Chondrocyte (in vitro differentiated cells): ENCODE data around the gene KIF5B. TPM values are rescaled to one million over a fixed set of nuclear protein-coding genes. Genes with fewer than 3 reads are reported as not detected.

Source experiments
- DNase-seq: peaks from one replicate; pipeline ENCODE4 v3.0.0; 2021; ENCODE audit warnings: mixed read lengths, low spot score
- H3K27ac Mint-ChIP-seq: one replicate; pipeline ENCODE4 v1.8.0; 2021; ENCODE audit warnings: mild to moderate bottlenecking, moderate library complexity, mixed read lengths; ENCODE audit not compliant: unreplicated experiment
- H3K27me3 Mint-ChIP-seq: 2 replicates; pipeline ENCODE4 v1.8.0; 2021; ENCODE audit warnings: low read depth, mixed read lengths
- H3K36me3 Mint-ChIP-seq: 2 replicates; pipeline ENCODE4 v1.8.0; 2021; ENCODE audit warnings: low read depth, mixed read lengths
- H3K4me1 Mint-ChIP-seq: 2 replicates; pipeline ENCODE4 v1.8.0; 2021; ENCODE audit warnings: low read depth, mild to moderate bottlenecking, mixed read lengths
- H3K4me3 Mint-ChIP-seq: one replicate; pipeline ENCODE4 v1.8.0; 2021; ENCODE audit warnings: mild to moderate bottlenecking, moderate library complexity, mixed read lengths; ENCODE audit not compliant: unreplicated experiment
- H3K9me3 Mint-ChIP-seq: 2 replicates; pipeline ENCODE4 v1.8.0; 2021; ENCODE audit warnings: low read depth, mixed read lengths
- CTCF ChIP-seq: fragments of 200-600 bp; sonication (generic); IDR thresholded peaks from 2 replicates; pipeline ENCODE4 v1.5.0; 2021; ENCODE audit warnings: antibody characterized with exemption, mild to moderate bottlenecking, moderate library complexity
- total RNA-seq: library from RNA; stranded (reverse); gene quantifications from 3 replicates; pipeline ENCODE4 v1.2.1, GENCODE V29; 2021

The KIF5B gene
- total RNA-seq, 1 donor from 2014 or later, result 147 TPM

GRCh38 chr10:32033171-32033570 is 23.1 kb downstream of the KIF5B start:
- H3K4me3 Mint-ChIP-seq, result no peak overlapping the region
- TF ChIP-seq CTCF, result no peak
- H3K36me3 Mint-ChIP-seq, result peaks cover 52% of the 10 kb centered on the region
- no peak for DNase-seq
- peaks cover 2% of the 10 kb centered on the region for H3K4me1 Mint-ChIP-seq
- H3K9me3 Mint-ChIP-seq, result no peaks in the 10 kb centered on the region
- no peaks in the 10 kb centered on the region for H3K27me3 Mint-ChIP-seq
- no peak overlapping the region for H3K27ac Mint-ChIP-seq

- peak overlapping the region; percentile 11 for H3K27ac Mint-ChIP-seq
- no peaks in the 10 kb centered on the region for H3K4me1 Mint-ChIP-seq
- H3K9me3 Mint-ChIP-seq, result no peaks in the 10 kb centered on the region
- H3K4me3 Mint-ChIP-seq, result no peak overlapping the region
- no peak for DNase-seq
- no peak for TF ChIP-seq CTCF
- peaks cover 53% of the 10 kb centered on the region for H3K36me3 Mint-ChIP-seq
- H3K27me3 Mint-ChIP-seq, result no peaks in the 10 kb centered on the region
Observed at GRCh38 chr10:32031920-32032319, 24.3 kb downstream of the KIF5B start.

GRCh38 chr10:32031424-32031823 is 24.8 kb downstream of the KIF5B start:
- H3K27ac Mint-ChIP-seq, result no peak overlapping the region
- peaks cover 53% of the 10 kb centered on the region for H3K36me3 Mint-ChIP-seq
- H3K4me3 Mint-ChIP-seq, result no peak overlapping the region
- DNase-seq, result no peak
- no peak for TF ChIP-seq CTCF
- H3K27me3 Mint-ChIP-seq, result no peaks in the 10 kb centered on the region
- H3K9me3 Mint-ChIP-seq, result no peaks in the 10 kb centered on the region
- H3K4me1 Mint-ChIP-seq, result no peaks in the 10 kb centered on the region

- Mint-ChIP-seq H3K27ac (no peak overlapping the region), H3K27me3 (no peaks in the 10 kb centered on the region), H3K36me3 (peaks cover 41% of the 10 kb centered on the region), H3K4me1 (no peaks in the 10 kb centered on the region), H3K4me3 (no peak overlapping the region), H3K9me3 (no peaks in the 10 kb centered on the region)
- no peak for TF ChIP-seq CTCF
- no peak for DNase-seq
Observed at GRCh38 chr10:32028710-32029109, 27.5 kb downstream of the KIF5B start.

DNA sequence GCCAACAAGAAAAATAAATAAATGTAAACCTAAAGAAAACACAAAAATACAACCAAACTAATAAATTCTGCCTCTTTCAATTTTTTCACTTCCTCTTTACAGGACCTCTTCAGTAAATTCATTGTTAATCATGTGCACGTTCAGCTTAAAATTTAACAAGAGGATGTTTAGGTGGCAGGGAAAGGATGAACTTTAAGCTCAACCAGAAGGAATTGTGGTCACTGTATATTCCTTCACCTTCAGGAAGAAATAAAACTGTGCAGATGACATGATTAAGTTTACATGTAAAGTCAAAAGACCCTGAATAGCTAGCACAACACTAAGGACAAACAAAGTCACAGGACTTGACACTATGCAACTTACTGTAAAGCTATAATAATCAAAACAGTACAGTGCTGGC is 33.0 kb downstream of the KIF5B start:
- Mint-ChIP-seq H3K36me3 (peaks cover 38% of the 10 kb centered on the region), H3K27ac (no peak overlapping the region), H3K4me3 (no peak overlapping the region), H3K27me3 (no peaks in the 10 kb centered on the region), H3K4me1 (peaks cover 5% of the 10 kb centered on the region), H3K9me3 (no peaks in the 10 kb centered on the region)
- no peak for DNase-seq
- TF ChIP-seq CTCF, result no peak
